Liver (tissue), 9 donors: ENCODE data around the gene WRNIP1. TPM values are rescaled to one million over a fixed set of nuclear protein-coding genes. Genes with fewer than 3 reads are reported as not detected.

ENCODE experiments used
- DNase-seq: peaks from one replicate; pipeline ENCODE4 v3.0.0-alpha.2; 2017; ENCODE audit warnings: low spot score
- H3K27ac ChIP-seq, 2 donors: one replicate each; pipeline ENCODE4 v1.7.0; 2013; ENCODE audit warnings: inconsistent platforms in 2 of 2, low read length in 2 of 2, control low read depth in 1 of 2, low read depth in 1 of 2, mild to moderate bottlenecking in 1 of 2
- H3K27me3 ChIP-seq, 4 donors: one replicate each; pipeline versions ENCODE4 v1.6.1 to v1.7.0; 2013; ENCODE audit warnings: low read length in 3 of 4, inconsistent platforms in 1 of 4, mild to moderate bottlenecking in 1 of 4, moderate library complexity in 1 of 4; ENCODE audit not compliant: control insufficient read depth in 4 of 4, insufficient read depth in 4 of 4
- H3K36me3 ChIP-seq, 4 donors: one replicate each; pipeline versions ENCODE4 v1.6.1 to v1.7.0; 2013; ENCODE audit warnings: low read length in 3 of 4, mild to moderate bottlenecking in 3 of 4, low read depth in 1 of 4, moderate library complexity in 1 of 4; ENCODE audit not compliant: control insufficient read depth in 4 of 4, insufficient read depth in 3 of 4
- H3K4me1 ChIP-seq, 4 donors: one replicate each; pipeline versions ENCODE4 v1.6.1 to v1.7.0; 2013; ENCODE audit warnings: low read length in 3 of 4, mild to moderate bottlenecking in 3 of 4, moderate library complexity in 1 of 4; ENCODE audit not compliant: control insufficient read depth in 4 of 4, insufficient read depth in 4 of 4
- H3K4me3 ChIP-seq, 3 donors: one replicate each; pipeline versions ENCODE4 v1.6.1 to v1.7.0; 2013; ENCODE audit warnings: low read length in 3 of 3, control low read depth in 1 of 3, low read depth in 1 of 3, mild to moderate bottlenecking in 1 of 3
- H3K9ac ChIP-seq, 2 donors: one replicate each; pipeline ENCODE4 v1.7.0; 2013; ENCODE audit warnings: low read length in 2 of 2, mild to moderate bottlenecking in 2 of 2, moderate library complexity in 2 of 2, control low read depth in 1 of 2, low read depth in 1 of 2
- H3K9me3 ChIP-seq, 4 donors: one replicate each; pipeline versions ENCODE4 v1.6.1 to v1.7.0; 2013; ENCODE audit warnings: low read length in 3 of 4; ENCODE audit not compliant: control insufficient read depth in 4 of 4
- ATF3 ChIP-seq: IDR thresholded peaks from 2 replicates; pipeline ENCODE4 v1.6.1; 2016; ENCODE audit warnings: antibody characterized with exemption
- CTCF ChIP-seq: fragments of 150-350 bp; IDR thresholded peaks from 2 replicates; pipeline ENCODE4 v1.5.1; 2017; ENCODE audit warnings: improper control_type of control experiment, low read depth, low read length; ENCODE audit not compliant: missing input control
- EGR1 ChIP-seq, 2 donors: IDR thresholded peaks; 2 replicates each; pipeline ENCODE4 v1.6.1; 2016 to 2018; ENCODE audit warnings: antibody characterized with exemption in 2 of 2, low read depth in 2 of 2
- FOXA1 ChIP-seq: IDR thresholded peaks from 2 replicates; pipeline ENCODE4 v1.6.1; 2016; ENCODE audit warnings: antibody characterized with exemption
- FOXA2 ChIP-seq: IDR thresholded peaks from 2 replicates; pipeline ENCODE4 v1.6.1; 2016; ENCODE audit warnings: antibody characterized with exemption
- GABPA ChIP-seq, 2 donors: IDR thresholded peaks in 1 of 2; conservative IDR thresholded peaks in 1 of 2; 2 replicates each; pipeline ENCODE4 v1.6.1; 2016; ENCODE audit warnings: antibody characterized with exemption in 2 of 2, mild to moderate bottlenecking in 1 of 2, moderate library complexity in 1 of 2
- HNF4A ChIP-seq, 2 donors: conservative IDR thresholded peaks; 2 replicates each; pipeline ENCODE4 v1.6.1; 2016; ENCODE audit warnings: antibody characterized with exemption in 2 of 2, mild to moderate bottlenecking in 2 of 2
- HNF4G ChIP-seq: IDR thresholded peaks from 2 replicates; pipeline ENCODE4 v1.6.1; 2016; ENCODE audit warnings: antibody characterized with exemption
- JUND ChIP-seq, 2 donors: IDR thresholded peaks; 2 replicates each; pipeline ENCODE4 v1.6.1; 2016; ENCODE audit warnings: antibody characterized with exemption in 2 of 2
- MAX ChIP-seq: IDR thresholded peaks from 2 replicates; pipeline ENCODE4 v1.6.1; 2016; ENCODE audit warnings: antibody characterized with exemption
- NR2F2 ChIP-seq: IDR thresholded peaks from 2 replicates; pipeline ENCODE4 v1.6.1; 2016; ENCODE audit warnings: antibody characterized with exemption
- RAD21 ChIP-seq, 2 donors: IDR thresholded peaks; 2 replicates each; pipeline ENCODE4 v1.6.1; 2016; ENCODE audit warnings: antibody characterized with exemption in 2 of 2, mild to moderate bottlenecking in 2 of 2
- REST ChIP-seq: IDR thresholded peaks from 2 replicates; pipeline ENCODE4 v1.6.1; 2016; ENCODE audit warnings: antibody characterized with exemption, mild to moderate bottlenecking
- RXRA ChIP-seq, 2 donors: IDR thresholded peaks; 2 replicates each; pipeline ENCODE4 v1.6.1; 2017 to 2018; ENCODE audit warnings: antibody characterized with exemption in 2 of 2, mild to moderate bottlenecking in 1 of 2
- SP1 ChIP-seq: IDR thresholded peaks from 2 replicates; pipeline ENCODE4 v1.6.1; 2018; ENCODE audit warnings: antibody characterized with exemption, mild to moderate bottlenecking
- TAF1 ChIP-seq: conservative IDR thresholded peaks from 2 replicates; pipeline ENCODE4 v1.6.1; 2016; ENCODE audit warnings: antibody characterized with exemption, mild to moderate bottlenecking
- YY1 ChIP-seq: IDR thresholded peaks from 2 replicates; pipeline ENCODE4 v1.6.1; 2016; ENCODE audit warnings: antibody characterized with exemption, mild to moderate bottlenecking
- ZBTB33 ChIP-seq: IDR thresholded peaks from 2 replicates; pipeline ENCODE4 v1.6.1; 2016; ENCODE audit warnings: antibody characterized with exemption
- WGBS: extraction: QIAGEN DNeasy Blood & Tissue Kit; methylation state at CpG from one replicate; pipeline ENCODE4 v1.1.7; 2013; 5-methylcytosine and 5-hydroxymethylcytosine counted together
- polyA plus RNA-seq, 2 donors: library from polyadenylated mRNA; stranded (reverse) in 1 of 2; unstranded in 1 of 2; fragments of 200-250 nt in 1 of 2; fragments of >200 nt in 1 of 2; fragmentation: Nextera tagmentation in 1 of 2; extraction: Ambion mirVana in 1 of 2; gene quantifications; one replicate each; pipeline versions ENCODE4 v1.2.1 to v1.2.3, GENCODE V29; 2013 to 2015
- total RNA-seq, 2 donors: library from RNA; depleted of rRNA; stranded (reverse); fragments of >200 nt; gene quantifications; one replicate each; pipeline ENCODE4 v1.2.3, GENCODE V29; 2014
- donor health status: healthy.
- donor health status: healthy.
- donor health status: healthy.
- donor health status: healthy.
- donor health status: healthy.

Gene WRNIP1
- total and polyA plus RNA-seq, 4 donors, result 10.0 to 32.7 (median 23.9) TPM

- H3K9ac ChIP-seq, result no peak overlapping the region
- no peak for TF ChIP-seq FOXA1
- TF ChIP-seq NR2F2, result no peak
- TF ChIP-seq HNF4A (conservative IDR thresholded peaks at IDR 0.05), result no peak
- no peak for TF ChIP-seq MAX
- no peak for TF ChIP-seq CTCF
- no peak for TF ChIP-seq YY1
- TF ChIP-seq TAF1, result no peak
- TF ChIP-seq REST, result no peak
- no peak for TF ChIP-seq ZBTB33
- TF ChIP-seq FOXA2, result no peak
- TF ChIP-seq RAD21 (IDR thresholded peaks at IDR 0.05), result no peak
- no peak for TF ChIP-seq SP1
- TF ChIP-seq GABPA (IDR thresholded peaks at IDR 0.05 in 1 of 2, conservative IDR thresholded peaks at IDR 0.05 in 1 of 2), result no peak
- no peak for TF ChIP-seq RXRA (IDR thresholded peaks at IDR 0.05)
- no peak for TF ChIP-seq ATF3
- no peak for TF ChIP-seq HNF4G
- no peak for TF ChIP-seq EGR1 (IDR thresholded peaks at IDR 0.05; ENCODE audit: low read depth in 2 of 2)
- no peaks in the 10 kb centered on the region for H3K9me3 ChIP-seq
- H3K4me1 ChIP-seq, result peaks cover 0 to 11% (median 3%) of the 10 kb centered on the region in 4 donors
- no peaks in the 10 kb centered on the region for H3K36me3 ChIP-seq
- H3K27me3 ChIP-seq, result no peaks in the 10 kb centered on the region
- no peak overlapping the region for H3K27ac ChIP-seq
- no peak for DNase-seq
- H3K4me3 ChIP-seq, result no peak overlapping the region
- WGBS, result 77% methylated on average over 2 of the region's 2 CpGs
Measured at GRCh38 chr6:2719093-2719455, 46.1 kb upstream of the WRNIP1 start.

GRCh38 chr6:2721219-2721618 lies 44.0 kb upstream of the WRNIP1 start:
- no peaks in the 10 kb centered on the region for H3K9me3 ChIP-seq
- H3K27me3 ChIP-seq, result no peaks in the 10 kb centered on the region
- H3K4me3 ChIP-seq, result no peak overlapping the region
- no peaks in the 10 kb centered on the region for H3K36me3 ChIP-seq
- WGBS, result 93% methylated on average over 3 of the region's 3 CpGs
- H3K27ac ChIP-seq, result no peak overlapping the region
- peaks cover 0 to 2% (median under 1%) of the 10 kb centered on the region in 4 donors for H3K4me1 ChIP-seq
- H3K9ac ChIP-seq, result no peak overlapping the region
- no peak for DNase-seq
- no peak for TF ChIP-seq JUND (IDR thresholded peaks at IDR 0.05)
- no peak for TF ChIP-seq SP1
- TF ChIP-seq CTCF, result no peak
- TF ChIP-seq REST, result no peak
- TF ChIP-seq ATF3, result no peak
- TF ChIP-seq NR2F2, result no peak
- TF ChIP-seq YY1, result no peak
- no peak for TF ChIP-seq TAF1
- no peak for TF ChIP-seq HNF4A (conservative IDR thresholded peaks at IDR 0.05)
- TF ChIP-seq FOXA2, result no peak
- no peak for TF ChIP-seq RXRA (IDR thresholded peaks at IDR 0.05)
